ENCODE results near the gene KRTAP29-1.

GRCh38 chr17:41263212-41263611 is 39.4 kb downstream of the KRTAP29-1 start:
- TF ChIP-seq CTCF (IDR thresholded peaks at IDR 0.05) (no peak), ZFX (IDR thresholded peaks at IDR 0.05; ENCODE audit: borderline replicate concordance) (no peak)
